K562 (cell line): ENCODE results near the gene METAP1. TPM values are rescaled to one million over a fixed set of nuclear protein-coding genes. Genes with fewer than 3 reads are reported as not detected.
A peak's percentile ranks its signal among the peaks of the same experiment; 100 is the strongest.

Experiments
- BDP1 ChIP-seq: IDR thresholded peaks from 3 replicates; pipeline ENCODE4 v1.6.1; 2011; ENCODE audit not compliant: insufficient read length, insufficient read depth
- BRD9 ChIP-seq: fragments of 450-650 bp; IDR thresholded peaks from 2 replicates; pipeline ENCODE4 v1.6.1; 2018; ENCODE audit warnings: low read depth; ENCODE audit not compliant: partially characterized antibody
- CBFB ChIP-seq: sonication (generic); formaldehyde crosslinking; IDR thresholded peaks from 2 replicates; pipeline ENCODE4 v1.4.0; 2020; ENCODE audit warnings: mild to moderate bottlenecking, missing genetic modification reagents
- CC2D1A ChIP-seq: fragments of 450-650 bp; IDR thresholded peaks from 2 replicates; pipeline ENCODE4 v1.6.1; 2017; ENCODE audit warnings: mild to moderate bottlenecking
- CHCHD3 ChIP-seq: fragments of 250-450 bp; sonication (Bioruptor Pico); IDR thresholded peaks from 2 replicates; pipeline ENCODE4 v2.1.2; 2022; ENCODE audit warnings: mild to moderate bottlenecking
- DACH1 ChIP-seq: fragments of 450-650 bp; IDR thresholded peaks from 2 replicates; pipeline ENCODE4 v1.6.1; 2018; ENCODE audit not compliant: partially characterized antibody
- ERF ChIP-seq: fragments of 450-650 bp; formaldehyde crosslinking; IDR thresholded peaks from 2 replicates; pipeline ENCODE4 v1.4.0; 2020; ENCODE audit warnings: mild to moderate bottlenecking, mixed read lengths
- GMEB1 ChIP-seq: fragments of 250-450 bp; sonication (Bioruptor Pico); IDR thresholded peaks from 2 replicates; pipeline ENCODE4 v1.4.0; 2020; ENCODE audit warnings: mild to moderate bottlenecking
- GTF2B ChIP-seq: IDR thresholded peaks from 2 replicates; pipeline ENCODE4 v1.6.1; 2011; ENCODE audit not compliant: insufficient read length; ENCODE audit errors: extremely low read depth
- HDAC8 ChIP-seq: fragments of 450-650 bp; IDR thresholded peaks from 2 replicates; pipeline ENCODE4 v1.6.1; 2016; ENCODE audit warnings: mild to moderate bottlenecking, missing genetic modification characterization, moderate library complexity, missing compliant biosample characterization
- HIVEP1 ChIP-seq: fragments of 250-450 bp; sonication (Bioruptor Pico); IDR thresholded peaks from 2 replicates; pipeline ENCODE4 v1.4.0; 2020; ENCODE audit warnings: mild to moderate bottlenecking
- HOMEZ ChIP-seq: fragments of 250-450 bp; sonication (Bioruptor Pico); IDR thresholded peaks from 2 replicates; pipeline ENCODE4 v1.4.0; 2020; ENCODE audit warnings: mild to moderate bottlenecking, moderate library complexity
- NCOA2 ChIP-seq, 2 experiments: fragments of 450-650 bp; IDR thresholded peaks; 2 replicates each; pipeline ENCODE4 v1.6.1; 2018; ENCODE audit warnings: mild to moderate bottlenecking in 2 of 2, moderate library complexity in 1 of 2; ENCODE audit not compliant: partially characterized antibody in 2 of 2
- PCBP1 ChIP-seq: fragments of 200-400 bp; formaldehyde crosslinking; IDR thresholded peaks from 2 replicates; pipeline ENCODE4 v1.6.1; 2018; ENCODE audit warnings: mild to moderate bottlenecking, low read depth, low read length; ENCODE audit not compliant: poor library complexity, severe bottlenecking
- RNF2 ChIP-seq: sonication (generic); IDR thresholded peaks from 2 replicates; pipeline ENCODE4 v1.6.1; 2016
- SAFB2 ChIP-seq: fragments of 200-400 bp; formaldehyde crosslinking; IDR thresholded peaks from 2 replicates; pipeline ENCODE4 v1.6.1; 2018; ENCODE audit warnings: borderline replicate concordance, low read length, low read depth, moderate library complexity; ENCODE audit not compliant: severe bottlenecking
- SMAD4 ChIP-seq: fragments of 250-450 bp; sonication (Bioruptor Pico); conservative IDR thresholded peaks from 2 replicates; pipeline ENCODE4 v1.8.0; 2021; ENCODE audit warnings: inconsistent platforms, mild to moderate bottlenecking, moderate library complexity
- STAT6 ChIP-seq: sonication (generic); formaldehyde crosslinking; IDR thresholded peaks from 2 replicates; pipeline ENCODE4 v1.8.1; 2023; ENCODE audit warnings: mild to moderate bottlenecking, missing genetic modification reagents
- ZNF584 ChIP-seq: fragments of 200-800 bp; sonication (Bioruptor generic); IDR thresholded peaks from 2 replicates; pipeline ENCODE4 v1.6.1; 2016; ENCODE audit warnings: low read depth, mild to moderate bottlenecking, missing genetic modification characterization, missing compliant biosample characterization
- ZSCAN29 ChIP-seq: fragments of 450-650 bp; IDR thresholded peaks from 2 replicates; pipeline ENCODE4 v1.6.1; 2017
- polyA plus RNA-seq, 8 experiments: library from polyadenylated mRNA; depleted of rRNA in 4 of 8; stranded (reverse) in 5 of 8; unstranded in 3 of 8; fragments of >200 nt; fragmentation: Nextera tagmentation in 2 of 8; fragmentation: Illumina TruSeq in 1 of 8; extraction: Ambion mirVana in 2 of 8; extraction: Trizol in 1 of 8; gene quantifications; 2 replicates each; pipeline versions ENCODE4 v1.2.1 to v1.2.3, GENCODE V29; 2011 to 2014; ENCODE audit warnings: inconsistent platforms in 1 of 8, missing spikeins in 1 of 8
- total RNA-seq, 7 experiments: library from RNA; depleted of rRNA in 6 of 7; stranded (reverse); fragments of >200 nt in 6 of 7; fragmentation: Illumina TruSeq in 2 of 7; extraction: Trizol in 2 of 7; gene quantifications; 2 replicates each; pipeline versions ENCODE4 v1.2.1 to v1.2.3, GENCODE V29; 2011 to 2021; ENCODE audit warnings: low replicate concordance in 1 of 7

The METAP1 gene
- total and polyA plus RNA-seq, 9 of the 15 experiments (the other 6 are each of a cell fraction or from before 2014, with no cell fraction given): 31.4 to 77.6 (median 59.5) TPM

- TF ChIP-seq BDP1 (no peak), ERF (CRISPR knock-in tag) (no peak), GMEB1 (CRISPR knock-in tag) (peak; percentile 77), GTF2B (no peak), CHCHD3 (CRISPR knock-in tag) (no peak; the same call in 1 of the 2 replicates), SMAD4 (CRISPR knock-in tag) (peak; percentile 89), HIVEP1 (CRISPR knock-in tag) (no peak), ZNF584 (CRISPR knock-in tag) (no peak), STAT6 (CRISPR knock-in tag) (no peak), RNF2 (0 out of 2 replicates have a peak, but pooled peaks have one; percentile 9), PCBP1 (peak; percentile 81), CBFB (no peak), HDAC8 (tag) (no peak), HOMEZ (CRISPR knock-in tag) (no peak), DACH1 (peak; percentile 50), SAFB2 (no peak), BRD9 (peak; percentile 55), CC2D1A (peak; percentile 78; the same call in 1 of the 2 replicates), ZSCAN29 (peak; percentile 64; the same call in 1 of the 2 replicates), NCOA2 (IDR thresholded peaks at IDR 0.05; ENCODE audit: partially characterized antibody in 2 of 2) (no peak)
These were observed at the start of gene METAP1 (continued) for GRCh38 chr4:98995183-98996055.
